ENCODE results near the gene ADAMTSL2.

Gene ADAMTSL2

GRCh38 chr9:133619791-133620190, 85.3 kb downstream of the ADAMTSL2 start:
- Mint-ChIP-seq H3K27me3 (peaks cover 3% of the 10 kb centered on the region), H3K4me1 (peaks cover 34% of the 10 kb centered on the region), H3K27ac (peak overlapping the region; percentile 59), H3K9me3 (peaks cover under 1% of the 10 kb centered on the region), H3K36me3 (ENCODE audit: low read depth) (peaks cover 2% of the 10 kb centered on the region), H3K4me3 (peak overlapping the region; percentile 45)
- DNase-seq (peak; percentile 52), ATAC-seq (peak; percentile 80)

- no peak overlapping the region for H3K4me3 Mint-ChIP-seq
- H3K27me3 Mint-ChIP-seq, result no peaks in the 10 kb centered on the region
- DNase-seq (no peak), ATAC-seq (no peak)
- peaks cover 2% of the 10 kb centered on the region for H3K36me3 Mint-ChIP-seq (ENCODE audit: low read depth)
- no peak overlapping the region for H3K27ac Mint-ChIP-seq
- peaks cover 14% of the 10 kb centered on the region for H3K9me3 Mint-ChIP-seq
- peaks cover 34% of the 10 kb centered on the region for H3K4me1 Mint-ChIP-seq
These were observed 87.3 kb downstream of the ADAMTSL2 start for GRCh38 chr9:133621725-133622267.

- H3K27ac Mint-ChIP-seq, result no peak overlapping the region
- peaks cover 2% of the 10 kb centered on the region for H3K36me3 Mint-ChIP-seq (ENCODE audit: low read depth)
- H3K4me3 Mint-ChIP-seq, result no peak overlapping the region
- H3K4me1 Mint-ChIP-seq, result peaks cover 34% of the 10 kb centered on the region
- no peak for ATAC-seq
- no peaks in the 10 kb centered on the region for H3K27me3 Mint-ChIP-seq
- H3K9me3 Mint-ChIP-seq, result peaks cover 17% of the 10 kb centered on the region
- DNase-seq, result no peak
These were observed 88.1 kb downstream of the ADAMTSL2 start for GRCh38 chr9:133622555-133622954.
